Measurements from ENCODE around the gene TAAR1. TPM values are rescaled to one million over a fixed set of nuclear protein-coding genes. Genes with fewer than 3 reads are reported as not detected.

The TAAR1 gene
- polyA plus RNA-seq, 1 donor (not counting 4 experiments of a cell fraction or from before 2014, with no cell fraction given): not detected

DNA sequence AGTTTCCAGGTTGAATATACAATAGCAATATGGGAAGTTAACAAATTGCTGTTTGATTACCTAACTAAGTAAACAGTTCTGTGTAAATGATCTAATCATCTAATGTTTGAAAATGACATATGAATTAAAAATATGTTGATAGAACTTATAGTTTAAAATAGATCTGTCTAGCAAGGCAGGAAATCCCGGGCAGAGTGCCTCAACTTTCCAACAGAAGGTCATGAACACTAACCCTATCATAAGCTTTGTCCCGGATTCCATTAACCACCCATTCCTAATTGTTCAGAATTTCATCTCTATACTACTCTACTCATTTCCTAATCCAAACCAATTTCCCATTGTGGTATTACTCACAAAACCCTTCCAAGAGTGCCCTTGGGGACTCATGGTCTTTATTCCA is 10.2 kb downstream of the TAAR1 start:
- Histone ChIP-seq H3K9me3 (ENCODE audit: control insufficient read depth, low read depth, low read length) (no peaks in the 10 kb centered on the region), H3K4me1 (ENCODE audit: control insufficient read depth, extremely low read depth, insufficient read depth, low read length) (no peaks in the 10 kb centered on the region), H4K20me1 (ENCODE audit: control insufficient read depth, extremely low read depth, insufficient read depth, low read length) (no peaks in the 10 kb centered on the region), H3K79me2 (ENCODE audit: control insufficient read depth, insufficient read depth, low read length) (no peaks in the 10 kb centered on the region), H3K27me3 (ENCODE audit: control insufficient read depth, extremely low read depth, insufficient read depth, low read length) (no peaks in the 10 kb centered on the region), H3K9ac (ENCODE audit: control insufficient read depth, extremely low read depth, insufficient read depth, low read length) (no peak overlapping the region), H2AFZ (ENCODE audit: control insufficient read depth, low read length) (no peak overlapping the region), H3K36me3 (ENCODE audit: control insufficient read depth in 2 of 2, extremely low read depth in 1 of 2, insufficient read depth in 2 of 2, low read length in 2 of 2) (no peaks in the 10 kb centered on the region), H3K27ac (ENCODE audit: control insufficient read depth, insufficient read depth, low read length) (no peak overlapping the region), H3K4me3 (ENCODE audit: control insufficient read depth in 2 of 3, extremely low read depth in 1 of 3, insufficient read depth in 2 of 3, low read depth in 1 of 3, low read length in 3 of 3) (no peak overlapping the region), H3K4me2 (ENCODE audit: control insufficient read depth, extremely low read depth, insufficient read depth, low read depth, low read length) (no peak overlapping the region), H3K9me1 (ENCODE audit: control insufficient read depth, extremely low read depth, insufficient read depth, low read length) (no peaks in the 10 kb centered on the region)
- DNase-seq (ENCODE audit: low read depth, low spot score) (no peak), FAIRE-seq (no peak)
- TF ChIP-seq EZH2 (IDR thresholded peaks at IDR 0.05; ENCODE audit: low read length): no peak
- TF ChIP-seq, protein P1, sequence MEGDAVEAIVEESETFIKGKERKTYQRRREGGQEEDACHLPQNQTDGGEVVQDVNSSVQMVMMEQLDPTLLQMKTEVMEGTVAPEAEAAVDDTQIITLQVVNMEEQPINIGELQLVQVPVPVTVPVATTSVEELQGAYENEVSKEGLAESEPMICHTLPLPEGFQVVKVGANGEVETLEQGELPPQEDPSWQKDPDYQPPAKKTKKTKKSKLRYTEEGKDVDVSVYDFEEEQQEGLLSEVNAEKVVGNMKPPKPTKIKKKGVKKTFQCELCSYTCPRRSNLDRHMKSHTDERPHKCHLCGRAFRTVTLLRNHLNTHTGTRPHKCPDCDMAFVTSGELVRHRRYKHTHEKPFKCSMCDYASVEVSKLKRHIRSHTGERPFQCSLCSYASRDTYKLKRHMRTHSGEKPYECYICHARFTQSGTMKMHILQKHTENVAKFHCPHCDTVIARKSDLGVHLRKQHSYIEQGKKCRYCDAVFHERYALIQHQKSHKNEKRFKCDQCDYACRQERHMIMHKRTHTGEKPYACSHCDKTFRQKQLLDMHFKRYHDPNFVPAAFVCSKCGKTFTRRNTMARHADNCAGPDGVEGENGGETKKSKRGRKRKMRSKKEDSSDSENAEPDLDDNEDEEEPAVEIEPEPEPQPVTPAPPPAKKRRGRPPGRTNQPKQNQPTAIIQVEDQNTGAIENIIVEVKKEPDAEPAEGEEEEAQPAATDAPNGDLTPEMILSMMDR (optimal IDR thresholded peaks at IDR 0.05 in 1 of 3, IDR thresholded peaks at IDR 0.05 in 1 of 3, conservative IDR thresholded peaks at IDR 0.05 in 1 of 3; ENCODE audit: extremely low read depth in 1 of 3, insufficient read depth in 2 of 3, low read length in 3 of 3): no peak
- dilution Hi-C loops (cut with MboI; ENCODE audit: extremely low pct_ligation_motif_present, low sequenced_read_pairs): no loop called here

DNA sequence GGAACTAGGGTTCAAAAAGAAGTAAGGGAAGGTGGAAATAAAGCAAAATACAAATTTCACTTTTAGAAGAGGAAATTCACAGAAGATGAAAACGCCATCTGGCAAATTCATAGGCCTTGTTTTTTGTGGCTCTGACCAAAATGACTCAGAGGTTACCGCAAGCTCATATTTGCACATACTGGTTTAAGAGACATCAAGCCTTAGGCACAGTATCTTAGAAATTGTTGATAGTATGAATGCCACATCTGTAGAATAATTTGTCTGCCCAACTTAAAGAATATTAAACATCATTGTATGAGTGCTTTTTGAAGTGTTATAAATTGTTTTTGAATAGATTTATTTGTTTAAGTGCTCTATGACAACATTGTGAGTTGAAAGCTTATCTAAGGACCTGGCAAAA is 10.6 kb downstream of the TAAR1 start:
- no peaks in the 10 kb centered on the region for H3K4me1 ChIP-seq (ENCODE audit: control insufficient read depth, extremely low read depth, insufficient read depth, low read length)
- no peaks in the 10 kb centered on the region for H3K27me3 ChIP-seq (ENCODE audit: control insufficient read depth, extremely low read depth, insufficient read depth, low read length)
- H3K9ac ChIP-seq (ENCODE audit: control insufficient read depth, extremely low read depth, insufficient read depth, low read length): no peak overlapping the region
- TF ChIP-seq EZH2 (IDR thresholded peaks at IDR 0.05; ENCODE audit: low read length): no peak
- TF ChIP-seq, protein P1 (optimal IDR thresholded peaks at IDR 0.05 in 1 of 3, IDR thresholded peaks at IDR 0.05 in 1 of 3, conservative IDR thresholded peaks at IDR 0.05 in 1 of 3; ENCODE audit: extremely low read depth in 1 of 3, insufficient read depth in 2 of 3, low read length in 3 of 3): no peak
- H4K20me1 ChIP-seq (ENCODE audit: control insufficient read depth, extremely low read depth, insufficient read depth, low read length): no peaks in the 10 kb centered on the region
- H3K36me3 ChIP-seq (ENCODE audit: control insufficient read depth in 2 of 2, extremely low read depth in 1 of 2, insufficient read depth in 2 of 2, low read length in 2 of 2): no peaks in the 10 kb centered on the region
- H3K9me3 ChIP-seq (ENCODE audit: control insufficient read depth, low read depth, low read length): no peaks in the 10 kb centered on the region
- DNase-seq (ENCODE audit: low read depth, low spot score) (peak; percentile 17), FAIRE-seq (peak; percentile 88)
- dilution Hi-C loops (cut with MboI; ENCODE audit: extremely low pct_ligation_motif_present, low sequenced_read_pairs): no loop called here
- no peak overlapping the region for H3K4me3 ChIP-seq (ENCODE audit: control insufficient read depth in 2 of 3, extremely low read depth in 1 of 3, insufficient read depth in 2 of 3, low read depth in 1 of 3, low read length in 3 of 3)
- no peaks in the 10 kb centered on the region for H3K9me1 ChIP-seq (ENCODE audit: control insufficient read depth, extremely low read depth, insufficient read depth, low read length)
- H3K79me2 ChIP-seq (ENCODE audit: control insufficient read depth, insufficient read depth, low read length): no peaks in the 10 kb centered on the region
- no peak overlapping the region for H3K27ac ChIP-seq (ENCODE audit: control insufficient read depth, insufficient read depth, low read length)
- no peak overlapping the region for H2AFZ ChIP-seq (ENCODE audit: control insufficient read depth, low read length)
- H3K4me2 ChIP-seq (ENCODE audit: control insufficient read depth, extremely low read depth, insufficient read depth, low read depth, low read length): no peak overlapping the region
